GM18507 (cell line): Measurements from ENCODE around the gene ING5.
"Not testable (repeated sequence)": the region's sequence is repeated elsewhere in the genome, so short reads cannot be mapped to it uniquely, and the experiment has no call there.

Experiments
- DNase-seq: peaks from one replicate; pipeline ENCODE4 v3.0.0; 2011; ENCODE audit warnings: low read depth; ENCODE audit not compliant: insufficient read length; ENCODE audit errors: extremely low spot score
- FAIRE-seq: peaks from 2 replicates; lab custom pipeline; 2011; peaks lifted over from hg19 to GRCh38; lab: Jason Lieb, UNC

The ING5 gene

GRCh38 chr2:241753493-241753892 is 51.7 kb downstream of the ING5 start:
- FAIRE-seq, result no peak
- no peak for DNase-seq

- FAIRE-seq (no peak), DNase-seq (no peak)
Observed at GRCh38 chr2:241754042-241754441, 52.2 kb downstream of the ING5 start.

- FAIRE-seq (no peak), DNase-seq (no peak)
Observed at GRCh38 chr2:241755166-241755565, 53.3 kb downstream of the ING5 start.

- DNase-seq (no peak), FAIRE-seq (no peak)
Observed at GRCh38 chr2:241755777-241756176, 53.9 kb downstream of the ING5 start.

GRCh38 chr2:241759067-241759807 is 57.4 kb downstream of the ING5 start:
- FAIRE-seq, result no peak
- no peak for DNase-seq

- FAIRE-seq, DNase-seq: not testable (repeated sequence)
Observed at GRCh38 chr2:241759893-241760292, 58.1 kb downstream of the ING5 start.

- DNase-seq (no peak), FAIRE-seq (no peak)
Observed at GRCh38 chr2:241760301-241760771, 58.5 kb downstream of the ING5 start.

- FAIRE-seq, result no peak
- DNase-seq, result no peak
Observed at GRCh38 chr2:241762321-241762932, 60.6 kb downstream of the ING5 start.

- FAIRE-seq, result peak; percentile 83
- peak; percentile 52 for DNase-seq
Observed at GRCh38 chr2:241762933-241763369, 61.1 kb downstream of the ING5 start.

- no peak for FAIRE-seq
- no peak for DNase-seq
Observed at GRCh38 chr2:241763551-241764274, 61.9 kb downstream of the ING5 start.

GRCh38 chr2:241764275-241765241 is 62.7 kb downstream of the ING5 start:
- no peak for FAIRE-seq
- DNase-seq, result no peak

- DNase-seq (no peak), FAIRE-seq (no peak)
Observed at GRCh38 chr2:241767464-241768250, 65.8 kb downstream of the ING5 start.

GRCh38 chr2:241768251-241768711 is 66.4 kb downstream of the ING5 start:
- DNase-seq (no peak), FAIRE-seq (no peak)

- FAIRE-seq, result no peak
- DNase-seq, result no peak
Observed at GRCh38 chr2:241768850-241769249, 67.0 kb downstream of the ING5 start.

GRCh38 chr2:241769819-241770184 is 68.0 kb downstream of the ING5 start:
- FAIRE-seq (no peak), DNase-seq (no peak)

GRCh38 chr2:241770185-241770935 is 68.5 kb downstream of the ING5 start:
- no peak for FAIRE-seq
- DNase-seq, result no peak

- FAIRE-seq (no peak), DNase-seq (no peak)
Observed at GRCh38 chr2:241770936-241771285, 69.1 kb downstream of the ING5 start.
